Sigmoid colon (tissue), 7 donors: ENCODE measurements around the gene BCOR. TPM values are rescaled to one million over a fixed set of nuclear protein-coding genes. Genes with fewer than 3 reads are reported as not detected.

ENCODE experiments used
- DNase-seq: peaks from one replicate; pipeline ENCODE4 v3.0.0-alpha.2; 2019
- H3K27ac ChIP-seq, 4 donors: fragments of 200-600 bp; sonication (generic); one replicate each; pipeline ENCODE4 v1.5.1; 2016 to 2019; ENCODE audit warnings: mild to moderate bottlenecking in 1 of 4
- H3K27me3 ChIP-seq, 3 donors: fragments of 200-600 bp; sonication (generic); one replicate each; pipeline ENCODE4 v1.5.1; 2019; ENCODE audit warnings: mild to moderate bottlenecking in 1 of 3
- H3K36me3 ChIP-seq, 4 donors: fragments of 200-600 bp; sonication (generic); one replicate each; pipeline ENCODE4 v1.5.1; 2016 to 2019
- H3K4me1 ChIP-seq, 4 donors: fragments of 200-600 bp; sonication (generic); one replicate each; pipeline ENCODE4 v1.5.1; 2017 to 2019
- H3K4me3 ChIP-seq, 4 donors: fragments of 200-600 bp; sonication (generic); one replicate each; pipeline ENCODE4 v1.5.1; 2017 to 2019; ENCODE audit warnings: mild to moderate bottlenecking in 2 of 4, moderate library complexity in 1 of 4
- H3K9me3 ChIP-seq, 4 donors: fragments of 200-600 bp in 3 of 4; sonication (generic) in 3 of 4; one replicate each; pipeline versions ENCODE4 v1.5.1 to v1.6.1; 2013 to 2019
- CTCF ChIP-seq, 4 experiments: fragments of 450-650 bp in 3 of 4; fragments of 200-600 bp in 1 of 4; IDR thresholded peaks; one replicate each; pipeline ENCODE4 v1.5.1; 2016 to 2019; ENCODE audit warnings: antibody characterized with exemption in 4 of 4, mild to moderate bottlenecking in 3 of 4, moderate library complexity in 2 of 4
- EP300 ChIP-seq, 4 donors: sonication (generic); formaldehyde crosslinking; IDR thresholded peaks; one replicate each; pipeline ENCODE4 v1.6.1; 2017; ENCODE audit warnings: antibody characterized with exemption in 4 of 4
- POLR2A ChIP-seq, 2 donors: fragments of 450-650 bp; IDR thresholded peaks; one replicate each; pipeline ENCODE4 v1.6.1; 2016; ENCODE audit warnings: antibody characterized with exemption in 2 of 2, mild to moderate bottlenecking in 2 of 2, moderate library complexity in 2 of 2
- POLR2AphosphoS5 ChIP-seq, 4 donors: sonication (generic); formaldehyde crosslinking; IDR thresholded peaks; one replicate each; pipeline ENCODE4 v1.6.1; 2017; ENCODE audit warnings: antibody characterized with exemption in 4 of 4
- WGBS, 2 donors: extraction: QIAGEN DNeasy Blood & Tissue Kit; methylation state at CpG; one replicate each; pipeline ENCODE4 v1.1.7; 2013; 5-methylcytosine and 5-hydroxymethylcytosine counted together
- intact Hi-C: fragments of 100-400 bp; cut with DNase I; formaldehyde crosslinking; loops from one replicate; pipeline ENCODE4 v1.15.1; 2023
- polyA plus RNA-seq, 3 donors: library from polyadenylated mRNA; stranded (reverse); fragments of 200-250 nt; gene quantifications; one replicate each; pipeline ENCODE4 v1.2.3, GENCODE V29; 2013
- total RNA-seq, 4 donors: library from RNA; depleted of rRNA; stranded (reverse); fragments of >200 nt; gene quantifications; one replicate each; pipeline ENCODE4 v1.1.0, GENCODE V29; 2016
- donor health status: healthy with polysubstance abuse.
- donor health status: Bipolar disorder and iron deficiency.
- donor health status: healthy.

The BCOR gene
- total and polyA plus RNA-seq, 7 donors = 3.5 to 31.6 (median 15.8) TPM

GRCh38 chrX:40009462-40009851, 88.3 kb downstream of the BCOR start:
- peaks cover 0 to 55% (median 17%) of the 10 kb centered on the region in 4 donors for H3K4me1 ChIP-seq
- H3K27me3 ChIP-seq = peaks cover 0 to 4% (median 0%) of the 10 kb centered on the region in 3 donors
- no peaks in the 10 kb centered on the region for H3K9me3 ChIP-seq
- H3K4me3 ChIP-seq = peak overlapping the region in 2 of 4 donors; percentile 23 to 28
- H3K36me3 ChIP-seq = no peaks in the 10 kb centered on the region
- WGBS, 2 donors = 57 to 87% methylated on average over 35 of the region's 35 CpGs
- TF ChIP-seq POLR2A (IDR thresholded peaks at IDR 0.05) = no peak
- no peak for TF ChIP-seq POLR2AphosphoS5 (IDR thresholded peaks at IDR 0.05)
- TF ChIP-seq EP300 (IDR thresholded peaks at IDR 0.05) = no peak
- peak overlapping the region in 1 of 4 donors; percentile 4 for H3K27ac ChIP-seq
- intact Hi-C loops = loop anchor here (2.0 kb wide), 1 partner anchor 101 kb away; no protein-coding TSS in a partner anchor
- no peak for DNase-seq

- Histone ChIP-seq H3K4me3 (peak overlapping the region in 3 of 4 donors; percentile 16 to 28 (median 23)), H3K36me3 (no peaks in the 10 kb centered on the region), H3K27me3 (peaks cover 0 to 4% (median 0%) of the 10 kb centered on the region in 3 donors), H3K4me1 (peaks cover 0 to 50% (median 17%) of the 10 kb centered on the region in 4 donors), H3K27ac (peak overlapping the region in 1 of 4 donors; percentile 4), H3K9me3 (no peaks in the 10 kb centered on the region)
- peak; percentile 71 for DNase-seq
- 13 to 23% methylated on average over 52 of the region's 52 CpGs for WGBS, 2 donors
- TF ChIP-seq POLR2AphosphoS5 (IDR thresholded peaks at IDR 0.05) (no peak), EP300 (IDR thresholded peaks at IDR 0.05) (no peak), CTCF (IDR thresholded peaks at IDR 0.05) (no peak)
- intact Hi-C loops = loop anchor here (2.0 kb wide), 1 partner anchor 100 kb away; no protein-coding TSS in a partner anchor
Measured at GRCh38 chrX:40008791-40009461, 88.8 kb downstream of the BCOR start.

GRCh38 chrX:40007756-40008705, 89.7 kb downstream of the BCOR start:
- peaks cover 0 to 4% (median 0%) of the 10 kb centered on the region in 3 donors for H3K27me3 ChIP-seq
- TF ChIP-seq EP300 (IDR thresholded peaks at IDR 0.05) = no peak
- no peak for TF ChIP-seq POLR2A (IDR thresholded peaks at IDR 0.05)
- no peak for TF ChIP-seq CTCF (IDR thresholded peaks at IDR 0.05)
- TF ChIP-seq POLR2AphosphoS5 (IDR thresholded peaks at IDR 0.05) = no peak
- peaks cover 0 to 41% (median 15%) of the 10 kb centered on the region in 4 donors for H3K4me1 ChIP-seq
- no peak overlapping the region for H3K4me3 ChIP-seq
- no peaks in the 10 kb centered on the region for H3K9me3 ChIP-seq
- 68 to 74% methylated on average over 47 of the region's 47 CpGs for WGBS, 2 donors
- intact Hi-C loops = loop anchor here (2.0 kb wide), 1 partner anchor 99 kb away; no protein-coding TSS in a partner anchor
- no peak overlapping the region for H3K27ac ChIP-seq
- H3K36me3 ChIP-seq = no peaks in the 10 kb centered on the region
- no peak for DNase-seq

GRCh38 chrX:40007131-40007755, 90.5 kb downstream of the BCOR start:
- intact Hi-C loops = no loop called here
- no peak for DNase-seq

More at GRCh38 chrX:40007131-40007755, 90.5 kb downstream of the BCOR start:
- H3K36me3 ChIP-seq = no peaks in the 10 kb centered on the region
- H3K4me3 ChIP-seq = no peak overlapping the region
- H3K4me1 ChIP-seq = peaks cover 0 to 33% (median 8%) of the 10 kb centered on the region in 4 donors
- TF ChIP-seq CTCF (IDR thresholded peaks at IDR 0.05) = no peak
- TF ChIP-seq EP300 (IDR thresholded peaks at IDR 0.05) = no peak
- no peak for TF ChIP-seq POLR2AphosphoS5 (IDR thresholded peaks at IDR 0.05)
- no peak for TF ChIP-seq POLR2A (IDR thresholded peaks at IDR 0.05)
- WGBS, 2 donors = 81 to 93% methylated on average over 33 of the region's 33 CpGs
- H3K27me3 ChIP-seq = peaks cover 0 to 4% (median 0%) of the 10 kb centered on the region in 3 donors
- H3K9me3 ChIP-seq = no peaks in the 10 kb centered on the region
- H3K27ac ChIP-seq = no peak overlapping the region
